GM19193 (cell line): ENCODE data around the gene WDR48.

Experiments
- POLR2A ChIP-seq: IDR thresholded peaks from 4 replicates; pipeline ENCODE4 v1.6.1; 2011; ENCODE audit not compliant: insufficient read depth, insufficient read length; ENCODE audit errors: extremely low read depth

WDR48 gene

DNA sequence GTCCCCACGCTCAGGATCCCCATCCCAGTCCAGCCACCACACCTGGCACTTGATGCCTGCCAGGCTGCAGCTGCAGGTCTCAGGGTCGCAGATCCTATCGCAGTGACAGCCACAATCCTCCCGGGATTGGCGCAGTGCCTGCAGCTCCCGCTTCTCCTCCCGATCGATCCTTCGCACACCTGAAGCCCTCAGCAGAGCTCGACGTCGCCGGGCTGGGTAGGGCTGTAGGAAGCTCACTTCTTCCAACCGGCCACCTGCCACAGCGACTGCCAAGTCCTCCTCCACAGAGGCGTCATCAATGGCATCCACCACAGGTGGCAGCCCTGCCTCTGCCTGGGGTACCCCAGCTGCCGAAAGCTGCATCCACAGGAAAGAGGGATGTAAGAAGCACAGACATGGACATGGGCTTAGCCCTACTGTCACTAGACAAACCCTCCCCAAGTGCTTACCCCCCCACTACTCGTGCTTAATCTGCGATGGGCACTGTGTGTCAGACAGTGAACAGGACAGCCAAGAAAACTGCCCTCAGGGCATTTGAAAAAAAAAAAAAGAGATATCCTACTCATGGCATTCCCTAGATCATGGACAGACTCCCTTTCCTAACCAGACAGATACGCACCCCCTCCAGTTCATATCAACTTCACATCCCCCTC, 92.4 kb downstream of the WDR48 start:
- no peak for TF ChIP-seq POLR2A

DNA sequence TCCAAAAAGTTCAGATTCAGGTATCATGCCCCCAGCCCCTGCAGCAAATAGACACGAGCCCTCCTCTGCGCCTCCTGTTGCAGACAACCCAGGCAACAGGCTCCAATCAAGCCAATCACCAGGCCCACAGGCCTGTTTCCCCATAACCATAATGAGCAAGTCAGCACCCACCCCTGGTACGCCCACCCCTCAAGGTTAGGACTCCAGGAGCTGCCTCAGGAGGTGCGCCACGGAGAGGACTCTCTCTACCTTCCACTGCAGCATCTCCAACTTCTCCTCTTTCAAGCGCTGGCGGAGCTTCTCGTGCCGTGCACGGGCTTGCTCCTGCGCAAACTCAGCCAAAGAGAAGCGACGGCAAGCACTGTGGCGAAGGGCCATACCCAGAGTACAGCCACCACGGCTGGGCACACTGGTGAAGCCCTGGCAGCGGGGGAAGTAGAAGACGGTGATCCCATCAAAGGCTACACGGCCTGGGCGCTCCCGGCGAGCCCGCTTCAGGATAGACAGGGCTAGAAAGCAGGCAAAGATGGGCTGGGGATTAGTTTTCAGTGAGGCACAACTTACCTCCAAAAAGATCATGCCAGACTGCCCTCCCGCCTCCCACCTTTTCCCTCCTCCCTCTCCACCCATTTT, 93.0 kb downstream of the WDR48 start:
- no peak for TF ChIP-seq POLR2A

DNA sequence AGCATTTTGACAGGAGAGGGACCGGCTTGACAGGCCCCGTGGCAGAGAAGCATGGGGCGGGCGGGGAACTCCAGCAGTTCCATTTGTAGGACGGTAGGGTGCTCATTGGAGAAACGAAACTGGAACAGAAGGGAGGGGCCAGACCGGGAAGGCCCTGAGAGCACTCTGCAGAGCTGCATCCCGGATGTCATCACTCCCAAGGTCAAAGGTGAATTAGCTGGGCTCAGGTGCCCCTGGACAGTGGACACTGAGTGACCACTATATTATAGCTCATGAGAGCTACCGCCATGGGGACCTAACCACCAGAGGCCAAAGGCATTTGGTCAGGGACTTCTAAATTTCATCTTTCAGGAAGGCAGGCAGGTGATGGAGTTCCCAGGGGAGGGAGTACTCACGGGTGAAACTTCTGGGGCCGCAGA, 94.3 kb downstream of the WDR48 start:
- TF ChIP-seq POLR2A = no peak
